ENCODE measurements around the gene TOM1L2.

The TOM1L2 gene

DNA sequence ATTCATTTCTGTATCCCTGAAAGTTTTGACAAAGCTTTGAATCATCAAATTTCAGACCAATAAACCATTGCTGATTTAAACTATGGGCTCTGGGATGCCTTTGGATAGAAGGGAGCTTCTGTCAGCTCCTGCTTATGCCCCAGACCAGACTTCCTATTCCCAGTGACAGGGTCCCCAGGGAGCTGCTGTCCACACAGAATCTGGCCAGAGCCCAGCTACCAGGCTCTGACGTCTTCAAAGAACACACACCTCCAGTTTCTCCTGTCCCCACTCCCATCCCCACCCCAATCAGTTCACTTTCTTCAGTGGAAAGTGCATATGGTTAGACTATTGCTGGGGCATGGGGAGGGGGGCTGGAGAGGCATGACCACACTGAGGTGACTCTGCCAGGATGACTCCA, 83.8 kb downstream of the TOM1L2 start:
- H3K27ac ChIP-seq (ENCODE audit: low read length), result no peak overlapping the region
- H3K4me3 ChIP-seq (ENCODE audit: low read depth in 1 of 2, low read length in 2 of 2), result no peak overlapping the region

DNA sequence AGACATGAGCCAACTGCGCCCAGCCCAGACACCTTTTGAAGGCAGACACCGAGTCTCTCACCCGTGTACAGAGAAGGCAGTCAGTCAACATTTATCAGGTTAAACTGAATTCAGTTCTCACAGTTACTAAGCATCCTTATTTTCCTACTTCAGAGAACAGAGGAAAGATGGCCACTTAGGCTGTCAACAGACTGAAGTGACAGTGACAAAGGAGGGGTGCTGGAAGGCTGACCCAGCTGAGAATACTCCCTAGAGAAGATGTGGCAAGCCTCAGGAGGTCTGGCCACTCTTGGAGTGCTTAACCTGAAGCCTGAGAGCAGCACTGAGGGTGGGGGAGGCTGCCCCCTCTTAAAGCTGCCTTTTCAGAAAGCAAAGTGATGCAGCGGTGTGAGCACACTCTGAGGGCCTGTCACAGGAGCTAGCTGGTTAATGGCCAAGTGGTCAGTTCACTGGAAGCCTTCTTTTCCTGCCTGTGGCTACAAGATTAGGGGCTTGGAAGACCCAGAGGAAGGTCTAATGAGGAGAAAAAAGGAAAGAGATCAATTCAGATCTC, 84.4 kb downstream of the TOM1L2 start:
- no peaks in the 10 kb centered on the region for H3K4me1 ChIP-seq (ENCODE audit: insufficient read depth, low read length)
- TF ChIP-seq EZH2 (IDR thresholded peaks at IDR 0.05; ENCODE audit: borderline replicate concordance, low read depth, low read length, severe bottlenecking), result no peak
- TF ChIP-seq, protein P1, sequence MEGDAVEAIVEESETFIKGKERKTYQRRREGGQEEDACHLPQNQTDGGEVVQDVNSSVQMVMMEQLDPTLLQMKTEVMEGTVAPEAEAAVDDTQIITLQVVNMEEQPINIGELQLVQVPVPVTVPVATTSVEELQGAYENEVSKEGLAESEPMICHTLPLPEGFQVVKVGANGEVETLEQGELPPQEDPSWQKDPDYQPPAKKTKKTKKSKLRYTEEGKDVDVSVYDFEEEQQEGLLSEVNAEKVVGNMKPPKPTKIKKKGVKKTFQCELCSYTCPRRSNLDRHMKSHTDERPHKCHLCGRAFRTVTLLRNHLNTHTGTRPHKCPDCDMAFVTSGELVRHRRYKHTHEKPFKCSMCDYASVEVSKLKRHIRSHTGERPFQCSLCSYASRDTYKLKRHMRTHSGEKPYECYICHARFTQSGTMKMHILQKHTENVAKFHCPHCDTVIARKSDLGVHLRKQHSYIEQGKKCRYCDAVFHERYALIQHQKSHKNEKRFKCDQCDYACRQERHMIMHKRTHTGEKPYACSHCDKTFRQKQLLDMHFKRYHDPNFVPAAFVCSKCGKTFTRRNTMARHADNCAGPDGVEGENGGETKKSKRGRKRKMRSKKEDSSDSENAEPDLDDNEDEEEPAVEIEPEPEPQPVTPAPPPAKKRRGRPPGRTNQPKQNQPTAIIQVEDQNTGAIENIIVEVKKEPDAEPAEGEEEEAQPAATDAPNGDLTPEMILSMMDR (IDR thresholded peaks at IDR 0.05; ENCODE audit: borderline replicate concordance, extremely low read depth, low read length, poor library complexity, severe bottlenecking), result no peak
- H3K79me2 ChIP-seq (ENCODE audit: insufficient read depth, low read length), result no peaks in the 10 kb centered on the region
- no peaks in the 10 kb centered on the region for H3K27me3 ChIP-seq (ENCODE audit: insufficient read depth, low read length, poor library complexity)
- H3K27ac ChIP-seq (ENCODE audit: low read length), result no peak overlapping the region
- 0 out of 2 replicates have a peak, but pooled peaks cover under 1% of the 10 kb centered on the region for H3K36me3 ChIP-seq (ENCODE audit: insufficient read depth, low read length)
- no peak overlapping the region for H3K9ac ChIP-seq (ENCODE audit: low read depth, low read length)
- no peak overlapping the region for H3K4me3 ChIP-seq (ENCODE audit: low read depth in 1 of 2, low read length in 2 of 2)
- no peak overlapping the region for H3K4me2 ChIP-seq (ENCODE audit: insufficient read depth, low read length)
- H3K9me3 ChIP-seq (ENCODE audit: insufficient read depth, low read length, severe bottlenecking), result no peaks in the 10 kb centered on the region
- H4K20me1 ChIP-seq (ENCODE audit: insufficient read depth, low read length), result no peaks in the 10 kb centered on the region
- ATAC-seq (ENCODE audit: insufficient read depth, low read depth) (no peak), DNase-seq (no peak)
- no peak overlapping the region for H2AFZ ChIP-seq (ENCODE audit: low read depth, low read length)

More for the DNA sequence above, 83.8 kb downstream of the TOM1L2 start:
- H3K9ac ChIP-seq (ENCODE audit: low read depth, low read length), result no peak overlapping the region
- no peak for DNase-seq
- H3K36me3 ChIP-seq (ENCODE audit: insufficient read depth, low read length), result no peaks in the 10 kb centered on the region
- H3K4me1 ChIP-seq (ENCODE audit: insufficient read depth, low read length), result no peaks in the 10 kb centered on the region
- no peak overlapping the region for H3K4me2 ChIP-seq (ENCODE audit: insufficient read depth, low read length)
- H3K9me3 ChIP-seq (ENCODE audit: insufficient read depth, low read length, severe bottlenecking), result no peaks in the 10 kb centered on the region
- H3K79me2 ChIP-seq (ENCODE audit: insufficient read depth, low read length), result no peaks in the 10 kb centered on the region
- H4K20me1 ChIP-seq (ENCODE audit: insufficient read depth, low read length), result no peaks in the 10 kb centered on the region
- no peak overlapping the region for H2AFZ ChIP-seq (ENCODE audit: low read depth, low read length)
- TF ChIP-seq, protein P1 (IDR thresholded peaks at IDR 0.05; ENCODE audit: borderline replicate concordance, extremely low read depth, low read length, poor library complexity, severe bottlenecking), result no peak
- TF ChIP-seq EZH2 (IDR thresholded peaks at IDR 0.05; ENCODE audit: borderline replicate concordance, low read depth, low read length, severe bottlenecking), result no peak
- ATAC-seq (ENCODE audit: insufficient read depth, low read depth), result no peak
- no peaks in the 10 kb centered on the region for H3K27me3 ChIP-seq (ENCODE audit: insufficient read depth, low read length, poor library complexity)

DNA sequence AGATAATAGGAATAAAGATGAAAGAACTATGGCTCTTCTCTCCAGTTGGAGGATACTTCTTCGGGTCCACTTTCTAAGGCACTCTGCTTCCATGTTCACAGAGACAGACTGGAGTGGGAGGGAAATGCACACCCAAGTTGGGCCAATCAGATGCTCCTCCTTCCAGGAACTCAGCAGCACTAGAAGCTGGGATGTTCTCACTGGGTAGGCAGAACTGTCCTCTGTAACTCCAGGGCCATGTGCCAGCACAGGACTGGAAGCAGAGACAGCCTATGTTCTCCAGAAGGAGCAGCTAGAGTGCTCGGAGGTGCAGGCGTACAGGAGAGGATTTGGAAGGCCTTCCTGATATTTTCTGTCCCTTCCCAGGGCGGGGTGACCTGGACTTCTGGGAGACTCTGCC, 85.5 kb downstream of the TOM1L2 start:
- Histone ChIP-seq H4K20me1 (ENCODE audit: insufficient read depth, low read length) (no peaks in the 10 kb centered on the region), H3K4me1 (ENCODE audit: insufficient read depth, low read length) (no peaks in the 10 kb centered on the region), H3K79me2 (ENCODE audit: insufficient read depth, low read length) (no peaks in the 10 kb centered on the region), H3K9me3 (ENCODE audit: insufficient read depth, low read length, severe bottlenecking) (no peaks in the 10 kb centered on the region), H3K27me3 (ENCODE audit: insufficient read depth, low read length, poor library complexity) (no peaks in the 10 kb centered on the region), H3K9ac (ENCODE audit: low read depth, low read length) (no peak overlapping the region), H3K36me3 (ENCODE audit: insufficient read depth, low read length) (0 out of 2 replicates have a peak, but pooled peaks cover 6% of the 10 kb centered on the region), H3K27ac (ENCODE audit: low read length) (no peak overlapping the region), H2AFZ (ENCODE audit: low read depth, low read length) (no peak overlapping the region), H3K4me2 (ENCODE audit: insufficient read depth, low read length) (no peak overlapping the region), H3K4me3 (ENCODE audit: low read depth in 1 of 2, low read length in 2 of 2) (no peak overlapping the region)
- no peak for TF ChIP-seq EZH2 (IDR thresholded peaks at IDR 0.05; ENCODE audit: borderline replicate concordance, low read depth, low read length, severe bottlenecking)
- TF ChIP-seq, protein P1 (IDR thresholded peaks at IDR 0.05; ENCODE audit: borderline replicate concordance, extremely low read depth, low read length, poor library complexity, severe bottlenecking), result no peak
- DNase-seq, result no peak
- no peak for ATAC-seq (ENCODE audit: insufficient read depth, low read depth)
